CD4-positive, CD25-positive, alpha-beta regulatory T cell (primary cell): ENCODE results near the gene ARV1. TPM values are rescaled to one million over a fixed set of nuclear protein-coding genes. Genes with fewer than 3 reads are reported as not detected.
A peak's percentile ranks its signal among the peaks of the same experiment; 100 is the strongest.
"Not testable (repeated sequence)": the region's sequence is repeated elsewhere in the genome, so short reads cannot be mapped to it uniquely, and the experiment has no call there.

Experiments used
- ATAC-seq, 2 donors: fragments of 150-1000 bp; cut with Tn5 transposase; one replicate each; pipeline ENCODE4 v1.10.0; 2021; ENCODE audit warnings: low read depth in 2 of 2, moderate number of reproducible peaks in 2 of 2, moderate library complexity in 1 of 2
- DNase-seq, 3 donors: peaks; one replicate each; pipeline versions ENCODE4 v3.0.0 to v3.0.0-alpha.2; 2012 to 2022; ENCODE audit warnings: mixed read lengths in 1 of 3
- H3K27ac ChIP-seq: one replicate; pipeline ENCODE4 v1.7.0; 2013; ENCODE audit warnings: mild to moderate bottlenecking, low read length; ENCODE audit not compliant: insufficient read depth, poor library complexity, severe bottlenecking
- H3K27me3 ChIP-seq: one replicate; pipeline ENCODE4 v1.7.0; 2013; ENCODE audit warnings: low read length; ENCODE audit not compliant: control insufficient read depth, insufficient read depth
- H3K36me3 ChIP-seq: one replicate; pipeline ENCODE4 v1.7.0; 2013; ENCODE audit warnings: mild to moderate bottlenecking, low read length, moderate library complexity; ENCODE audit not compliant: control insufficient read depth, insufficient read depth
- H3K4me1 ChIP-seq: 2 replicates; pipeline ENCODE4 v1.7.0; 2013; ENCODE audit warnings: mild to moderate bottlenecking, low read length; ENCODE audit not compliant: insufficient read depth, control insufficient read depth, poor library complexity, severe bottlenecking
- H3K4me3 ChIP-seq: one replicate; pipeline ENCODE4 v1.7.0; 2013; ENCODE audit warnings: low read depth, mild to moderate bottlenecking, low read length, moderate library complexity
- H3K9me3 ChIP-seq, 2 experiments: 1 replicate in 1 of 2; 2 replicates in 1 of 2; pipeline ENCODE4 v1.7.0; 2013; ENCODE audit warnings: low read length in 2 of 2, mild to moderate bottlenecking in 1 of 2, moderate library complexity in 1 of 2; ENCODE audit not compliant: control insufficient read depth in 2 of 2
- H3K27ac Mint-ChIP-seq, 3 donors: one replicate each; pipeline ENCODE4 v1.8.0; 2020 to 2022; ENCODE audit warnings: mild to moderate bottlenecking in 3 of 3, mixed read lengths in 3 of 3, moderate library complexity in 2 of 3
- H3K27me3 Mint-ChIP-seq: one replicate; pipeline ENCODE4 v1.8.0; 2022; ENCODE audit warnings: mild to moderate bottlenecking, mixed read lengths
- H3K36me3 Mint-ChIP-seq: one replicate; pipeline ENCODE4 v1.8.0; 2020; ENCODE audit warnings: mixed read lengths
- H3K4me1 Mint-ChIP-seq, 4 donors: one replicate each; pipeline ENCODE4 v1.8.0; 2020 to 2022; ENCODE audit warnings: mixed read lengths in 4 of 4, mild to moderate bottlenecking in 1 of 4
- H3K4me3 Mint-ChIP-seq, 4 donors: one replicate each; pipeline ENCODE4 v1.8.0; 2020 to 2022; ENCODE audit warnings: mild to moderate bottlenecking in 4 of 4, mixed read lengths in 4 of 4, moderate library complexity in 3 of 4
- H3K9me3 Mint-ChIP-seq, 7 donors: one replicate each; pipeline ENCODE4 v1.8.0; 2020 to 2022; ENCODE audit warnings: mixed read lengths in 7 of 7, mild to moderate bottlenecking in 3 of 7, moderate library complexity in 2 of 7
- polyA plus RNA-seq, 4 donors: library from polyadenylated mRNA; unstranded; fragments of 300-500 nt; fragmentation: Illumina TruSeq; gene quantifications; one replicate each; pipeline ENCODE4 v1.2.3, GENCODE V29; 2021
- total RNA-seq: library from RNA; stranded (reverse); gene quantifications from one replicate; pipeline ENCODE4 v1.2.3, GENCODE V29; 2022

The ARV1 gene
- total and polyA plus RNA-seq, 5 donors from 2014 or later, result 6.8 to 41.6 (median 34.7) TPM

DNA sequence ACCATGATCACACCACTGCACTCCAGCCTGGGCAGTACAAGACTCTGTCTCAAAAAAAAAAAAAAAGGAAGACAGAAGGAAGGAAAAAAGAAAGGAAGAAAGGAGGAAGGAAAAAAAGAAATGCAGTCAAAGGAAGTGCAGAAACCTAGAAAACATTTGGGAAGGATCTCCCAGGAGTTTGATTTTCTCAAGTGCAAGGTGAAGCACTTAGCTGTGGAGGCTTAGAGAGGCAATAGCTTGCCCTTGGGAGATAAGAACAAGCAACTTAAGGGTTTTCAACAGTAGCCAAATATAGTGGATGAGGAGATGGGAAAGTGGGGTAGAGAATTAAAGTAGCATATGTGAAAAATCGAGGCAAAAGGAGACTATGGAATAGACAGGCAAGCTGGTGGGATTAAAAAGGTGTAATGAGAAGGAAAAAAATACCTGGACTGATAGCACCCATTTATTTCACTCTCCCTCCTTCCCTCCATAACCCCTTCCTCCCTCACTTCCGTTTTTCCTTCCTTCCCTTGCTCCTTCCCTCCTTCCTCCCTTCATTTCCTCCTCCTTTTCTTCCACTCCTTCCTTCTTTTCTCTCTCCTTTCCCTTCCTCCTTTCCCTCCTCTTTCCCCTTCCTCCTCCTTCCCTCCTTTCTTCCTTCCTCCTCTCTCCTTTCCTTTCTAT lies 68.0 kb downstream of the ARV1 start:
- no peaks in the 10 kb centered on the region for H3K27me3 ChIP-seq
- H3K9me3 ChIP-seq, result peaks cover 0 to 11% of the 10 kb centered on the region in 2 experiments
- H3K9me3 Mint-ChIP-seq, result peaks cover 0 to 8% (median 0%) of the 10 kb centered on the region in 7 donors
- ATAC-seq, result no peak
- no peaks in the 10 kb centered on the region for H3K36me3 Mint-ChIP-seq
- no peak overlapping the region for H3K4me3 ChIP-seq
- DNase-seq, result no peak
- H3K27me3 Mint-ChIP-seq, result peaks cover 45% of the 10 kb centered on the region
- H3K4me1 Mint-ChIP-seq, result peaks cover 0 to 6% (median 3%) of the 10 kb centered on the region in 4 donors
- peak overlapping the region in 1 of 4 donors; percentile 26 for H3K4me3 Mint-ChIP-seq
- H3K36me3 ChIP-seq, result no peaks in the 10 kb centered on the region
- no peak overlapping the region for H3K27ac ChIP-seq
- no peak overlapping the region for H3K27ac Mint-ChIP-seq
- H3K4me1 ChIP-seq, result no peaks in the 10 kb centered on the region

DNA sequence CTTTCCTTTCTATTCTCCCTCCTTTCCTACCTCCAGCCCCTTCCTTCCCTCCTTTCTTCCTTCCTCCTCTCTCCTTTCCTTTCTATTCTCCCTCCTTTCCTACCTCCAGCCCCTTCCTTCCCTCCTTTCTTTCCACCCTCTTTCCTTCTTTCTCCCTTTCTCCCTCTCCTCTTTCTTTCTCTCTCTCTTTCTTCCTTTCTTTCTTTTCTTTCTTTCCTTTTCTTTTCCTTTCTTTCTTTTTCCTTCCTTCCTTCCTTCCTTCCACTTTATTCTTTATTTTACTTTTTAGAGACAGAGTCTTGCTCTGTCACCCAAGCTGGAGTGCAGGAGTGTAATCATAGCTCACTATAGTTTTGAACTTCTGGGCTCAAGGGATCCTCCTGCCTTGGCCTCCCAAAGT lies 68.6 kb downstream of the ARV1 start:
- not testable (repeated sequence) for H3K9me3 Mint-ChIP-seq, H3K27ac ChIP-seq, ATAC-seq, H3K4me3 Mint-ChIP-seq, DNase-seq, H3K27me3 ChIP-seq, H3K4me1 ChIP-seq, H3K4me1 Mint-ChIP-seq, H3K36me3 Mint-ChIP-seq, H3K27ac Mint-ChIP-seq, H3K36me3 ChIP-seq, H3K4me3 ChIP-seq
- peaks cover 0 to 11% of the 10 kb centered on the region in 2 experiments for H3K9me3 ChIP-seq
- peaks cover 44% of the 10 kb centered on the region for H3K27me3 Mint-ChIP-seq

DNA sequence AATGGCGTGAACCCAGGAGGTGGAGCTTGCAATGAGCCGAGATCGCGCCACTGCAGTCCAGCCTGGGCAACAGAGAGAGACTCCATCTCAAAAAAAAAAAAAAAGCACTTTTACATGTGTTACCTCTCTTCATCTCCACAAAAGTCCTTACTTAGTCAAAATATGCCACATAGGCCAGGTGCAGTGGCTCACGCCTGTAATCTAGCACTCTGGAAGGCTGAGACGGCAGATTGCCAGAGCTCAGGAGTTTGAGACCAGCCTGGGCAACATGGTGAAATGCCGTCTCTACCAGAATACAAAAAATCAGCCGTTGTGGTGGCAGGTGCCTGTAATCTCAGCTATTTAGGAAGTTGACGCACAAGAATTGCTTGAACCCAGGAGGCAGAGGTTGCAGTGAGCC lies 69.5 kb downstream of the ARV1 start:
- H3K4me3 Mint-ChIP-seq, DNase-seq, H3K36me3 ChIP-seq, H3K4me3 ChIP-seq, H3K4me1 ChIP-seq, H3K27me3 ChIP-seq, H3K27ac ChIP-seq, ATAC-seq, H3K4me1 Mint-ChIP-seq, H3K36me3 Mint-ChIP-seq, H3K27ac Mint-ChIP-seq, H3K9me3 Mint-ChIP-seq: not testable (repeated sequence)
- peaks cover 0 to 11% of the 10 kb centered on the region in 2 experiments for H3K9me3 ChIP-seq
- peaks cover 39% of the 10 kb centered on the region for H3K27me3 Mint-ChIP-seq

DNA sequence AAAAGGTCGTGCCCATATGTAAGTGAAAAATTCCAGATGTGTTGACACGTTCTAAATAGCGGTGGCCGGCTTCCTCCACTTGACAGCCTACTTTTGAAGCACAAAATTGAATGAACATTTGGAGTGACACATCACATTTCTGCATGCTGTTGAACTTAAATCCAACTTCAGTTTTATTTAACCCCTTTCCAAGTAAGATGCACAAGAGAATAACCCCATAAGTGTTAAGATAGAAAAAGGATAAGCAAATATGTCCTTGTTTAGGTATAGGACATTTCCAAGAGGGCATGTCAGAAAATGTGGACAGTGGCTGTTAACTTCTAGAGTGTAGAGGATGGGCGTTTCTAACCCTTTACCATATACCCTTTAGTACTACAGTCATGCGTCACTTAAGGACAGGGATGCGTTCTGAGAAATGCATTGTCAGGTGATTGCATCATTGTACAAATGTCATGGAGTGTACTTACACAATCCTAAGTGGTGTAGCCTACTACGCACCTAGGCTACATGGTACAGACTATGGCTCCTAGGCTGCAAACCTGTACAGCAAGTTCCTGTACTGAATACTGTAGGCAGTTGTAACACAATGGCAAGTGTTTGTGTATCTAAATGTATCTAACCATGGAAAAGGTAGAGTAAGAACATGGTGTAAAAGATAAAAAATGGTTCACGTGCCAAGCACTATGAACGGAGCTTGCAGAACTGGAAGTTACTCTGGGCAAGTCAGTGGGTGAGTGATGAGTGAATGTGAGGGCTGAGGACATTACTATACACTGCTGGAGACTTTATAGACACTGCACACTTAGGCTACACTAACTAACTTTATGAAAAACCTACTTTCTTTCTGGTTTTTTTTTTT lies 70.5 kb downstream of the ARV1 start:
- DNase-seq (no peak), ATAC-seq (no peak)
- Histone ChIP-seq H3K27me3 (no peaks in the 10 kb centered on the region), H3K4me1 (no peaks in the 10 kb centered on the region), H3K4me3 (no peak overlapping the region), H3K36me3 (no peaks in the 10 kb centered on the region), H3K27ac (no peak overlapping the region), H3K9me3 (peaks cover 0 to 7% of the 10 kb centered on the region in 2 experiments)
- Mint-ChIP-seq H3K4me3 (no peak overlapping the region), H3K9me3 (peaks cover 0 to 8% (median 0%) of the 10 kb centered on the region in 7 donors), H3K27ac (no peak overlapping the region), H3K27me3 (peaks cover 34% of the 10 kb centered on the region), H3K4me1 (peaks cover 0 to 11% (median 7%) of the 10 kb centered on the region in 4 donors), H3K36me3 (no peaks in the 10 kb centered on the region)

Other genes starting within 250 kb of the ARV1 start
- not detected for gene CAPN9, start 231.7 kb upstream of the ARV1 start, total RNA-seq
- not detected for gene CAPN9, start 231.7 kb upstream of the ARV1 start, polyA plus RNA-seq
- 3.8 TPM for gene C1orf198, start 110.6 kb upstream of the ARV1 start, total RNA-seq
- 1 to 10 TPM; 3.1 to 5.3 (median 4.3) TPM for gene C1orf198, start 110.6 kb upstream of the ARV1 start, polyA plus RNA-seq
- 40.5 TPM for gene TTC13, start 233 bp upstream of the ARV1 start, total RNA-seq
- 10 to 100 TPM in 3 of 4 donors, 1 to 10 TPM in 1; 8.9 to 13.8 (median 11.1) TPM for gene TTC13, start 233 bp upstream of the ARV1 start, polyA plus RNA-seq
- gene FAM89A, start 61.2 kb downstream of the ARV1 start, total RNA-seq, result 1.1 TPM
- gene FAM89A, start 61.2 kb downstream of the ARV1 start, polyA plus RNA-seq, result 1 to 10 TPM; 2.1 to 7.9 (median 5.7) TPM
- gene TRIM67, start 183.0 kb downstream of the ARV1 start, total RNA-seq, result not detected
- gene TRIM67, start 183.0 kb downstream of the ARV1 start, polyA plus RNA-seq, result not detected